Esophagus squamous epithelium (tissue), 4 donors: ENCODE results near the gene ENOX1.

Source experiments
- CTCF ChIP-seq, 6 experiments: fragments of 450-650 bp in 4 of 6; fragments of 200-600 bp in 2 of 6; sonication (generic) in 2 of 6; IDR thresholded peaks; one replicate each; pipeline ENCODE4 v1.5.1; 2016 to 2019; ENCODE audit warnings: antibody characterized with exemption in 6 of 6, mild to moderate bottlenecking in 4 of 6, moderate library complexity in 4 of 6
- POLR2A ChIP-seq, 4 donors: fragments of 450-650 bp; IDR thresholded peaks; one replicate each; pipeline ENCODE4 v1.6.1; 2017; ENCODE audit warnings: antibody characterized with exemption in 4 of 4, mild to moderate bottlenecking in 4 of 4, moderate library complexity in 3 of 4

DNA sequence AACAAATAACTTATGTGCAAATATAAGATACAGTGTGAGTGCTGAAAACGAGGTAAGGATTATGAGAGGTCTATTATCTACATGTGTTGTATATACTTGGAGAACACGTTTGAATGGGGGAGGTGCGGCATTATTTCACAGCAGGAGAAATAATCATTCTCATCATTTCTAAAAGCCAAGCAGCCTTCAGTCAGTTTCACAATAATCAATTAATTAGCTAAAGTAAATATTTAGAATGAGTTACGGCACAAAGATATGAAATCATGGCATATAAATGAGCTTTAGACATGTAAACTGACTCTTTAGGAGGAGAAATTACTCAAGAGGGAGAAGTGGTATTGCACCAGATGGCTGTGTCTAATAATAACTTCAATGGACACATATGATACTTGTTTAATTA lies 396.8 kb downstream of the ENOX1 start:
- TF ChIP-seq POLR2A (IDR thresholded peaks at IDR 0.05): no peak
- TF ChIP-seq CTCF (IDR thresholded peaks at IDR 0.05): no peak
